ENCODE measurements around the gene VGF.

The VGF gene

GRCh38 chr7:101170617-101171441 lies 5.5 kb upstream of the VGF start:
- no peak for DNase-seq (ENCODE audit: extremely low spot score)
- CTCF ChIA-PET, result interaction anchor here (0.6 to 1.6 kb wide), 4 partner anchors 14 to 1127 kb away, joined by 3 to 11 read pairs (median 4); no protein-coding TSS in a partner anchor
- TF ChIP-seq CTBP1 (IDR thresholded peaks at IDR 0.05; ENCODE audit: borderline replicate concordance) (no peak), L3MBTL2 (conservative IDR thresholded peaks at IDR 0.05) (no peak), PKNOX1 (IDR thresholded peaks at IDR 0.05) (no peak), LEF1 (IDR thresholded peaks at IDR 0.05; ENCODE audit: borderline replicate concordance) (no peak), FOXK2 (IDR thresholded peaks at IDR 0.05) (no peak), SUZ12 (IDR thresholded peaks at IDR 0.05) (no peak), ELF4 (IDR thresholded peaks at IDR 0.05) (no peak), HDGF (IDR thresholded peaks at IDR 0.05; ENCODE audit: borderline replicate concordance) (no peak), NFRKB (IDR thresholded peaks at IDR 0.05) (no peak)
- POLR2A ChIA-PET, result interaction anchor here (0.9 kb wide), 1 partner anchor 12 kb away, joined by 3 read pairs; no protein-coding TSS in a partner anchor

GRCh38 chr7:101169838-101170551 lies 4.6 kb upstream of the VGF start:
- ChIA-PET POLR2A (interaction anchor here (0.9 kb wide), 1 partner anchor 12 kb away, joined by 3 read pairs; no protein-coding TSS in a partner anchor), CTCF (interaction anchor here (0.6 to 1.6 kb wide), 3 partner anchors 14 to 1128 kb away, joined by 4 to 11 read pairs (median 5); no protein-coding TSS in a partner anchor)
- DNase-seq (ENCODE audit: extremely low spot score), result peak; percentile 70
- no peak for TF ChIP-seq L3MBTL2 (conservative IDR thresholded peaks at IDR 0.05)
- TF ChIP-seq PKNOX1 (IDR thresholded peaks at IDR 0.05), result no peak
- no peak for TF ChIP-seq TARDBP (IDR thresholded peaks at IDR 0.05)
- no peak for TF ChIP-seq BHLHE40 (IDR thresholded peaks at IDR 0.05; ENCODE audit: borderline replicate concordance)
- no peak for TF ChIP-seq ZNF384 (IDR thresholded peaks at IDR 0.05)
- TF ChIP-seq FOXM1 (IDR thresholded peaks at IDR 0.05; ENCODE audit: borderline replicate concordance), result no peak
- no peak for TF ChIP-seq FOXK2 (IDR thresholded peaks at IDR 0.05)
- no peak for TF ChIP-seq ARNT (IDR thresholded peaks at IDR 0.05)
- no peak for TF ChIP-seq HDGF (IDR thresholded peaks at IDR 0.05; ENCODE audit: borderline replicate concordance)
- no peak for TF ChIP-seq ELF4 (IDR thresholded peaks at IDR 0.05)
- no peak for TF ChIP-seq LEF1 (IDR thresholded peaks at IDR 0.05; ENCODE audit: borderline replicate concordance)
- no peak for TF ChIP-seq SUZ12 (IDR thresholded peaks at IDR 0.05)
- no peak for TF ChIP-seq SP1 (IDR thresholded peaks at IDR 0.05)
- TF ChIP-seq NFRKB (IDR thresholded peaks at IDR 0.05), result no peak
- no peak for TF ChIP-seq CTBP1 (IDR thresholded peaks at IDR 0.05; ENCODE audit: borderline replicate concordance)
- no peak for TF ChIP-seq FOXA1 (IDR thresholded peaks at IDR 0.05)

- no peak for TF ChIP-seq NFRKB (IDR thresholded peaks at IDR 0.05)
- TF ChIP-seq SUZ12 (IDR thresholded peaks at IDR 0.05), result no peak
- TF ChIP-seq LEF1 (IDR thresholded peaks at IDR 0.05; ENCODE audit: borderline replicate concordance), result no peak
- no peak for TF ChIP-seq SP1 (IDR thresholded peaks at IDR 0.05)
- no peak for TF ChIP-seq ZNF384 (IDR thresholded peaks at IDR 0.05)
- TF ChIP-seq L3MBTL2 (conservative IDR thresholded peaks at IDR 0.05), result no peak
- TF ChIP-seq ELF4 (IDR thresholded peaks at IDR 0.05), result no peak
- no peak for TF ChIP-seq CTBP1 (IDR thresholded peaks at IDR 0.05; ENCODE audit: borderline replicate concordance)
- TF ChIP-seq BHLHE40 (IDR thresholded peaks at IDR 0.05; ENCODE audit: borderline replicate concordance), result no peak
- no peak for TF ChIP-seq ARNT (IDR thresholded peaks at IDR 0.05)
- CTCF ChIA-PET, result interaction anchor here (0.6 to 1.8 kb wide), 2 partner anchors 25 to 324 kb away, joined by 3 to 8 read pairs; no protein-coding TSS in a partner anchor
- no peak for DNase-seq (ENCODE audit: extremely low spot score)
- POLR2A ChIA-PET, result interaction anchor here (1.1 kb wide), 1 partner anchor 281 kb away, joined by 4 read pairs; no protein-coding TSS in a partner anchor
These were observed 3.9 kb upstream of the VGF start for GRCh38 chr7:101169110-101169837.

- no peak for DNase-seq (ENCODE audit: extremely low spot score)
- TF ChIP-seq L3MBTL2 (conservative IDR thresholded peaks at IDR 0.05), result no peak
- ChIA-PET POLR2A (interaction anchor here (1.1 kb wide), 1 partner anchor 280 kb away, joined by 4 read pairs; no protein-coding TSS in a partner anchor), CTCF (interaction anchor here (0.6 to 1.8 kb wide), 3 partner anchors 11 to 325 kb away, joined by 3 to 8 read pairs (median 5); no protein-coding TSS in a partner anchor)
These were observed 3.2 kb upstream of the VGF start for GRCh38 chr7:101168412-101169049.

GRCh38 chr7:101167645-101168411 lies 2.5 kb upstream of the VGF start:
- TF ChIP-seq PKNOX1 (IDR thresholded peaks at IDR 0.05), result no peak
- TF ChIP-seq LEF1 (IDR thresholded peaks at IDR 0.05; ENCODE audit: borderline replicate concordance), result no peak
- TF ChIP-seq ELF4 (IDR thresholded peaks at IDR 0.05), result no peak
- TF ChIP-seq NFRKB (IDR thresholded peaks at IDR 0.05), result no peak
- TF ChIP-seq TARDBP (IDR thresholded peaks at IDR 0.05), result no peak
- TF ChIP-seq ARNT (IDR thresholded peaks at IDR 0.05), result no peak
- TF ChIP-seq HDGF (IDR thresholded peaks at IDR 0.05; ENCODE audit: borderline replicate concordance), result no peak
- no peak for TF ChIP-seq ZNF384 (IDR thresholded peaks at IDR 0.05)
- TF ChIP-seq CTBP1 (IDR thresholded peaks at IDR 0.05; ENCODE audit: borderline replicate concordance), result no peak
- no peak for TF ChIP-seq BHLHE40 (IDR thresholded peaks at IDR 0.05; ENCODE audit: borderline replicate concordance)
- TF ChIP-seq FOXA1 (IDR thresholded peaks at IDR 0.05), result no peak
- no peak for TF ChIP-seq L3MBTL2 (conservative IDR thresholded peaks at IDR 0.05)
- TF ChIP-seq SUZ12 (IDR thresholded peaks at IDR 0.05), result no peak
- TF ChIP-seq SP1 (IDR thresholded peaks at IDR 0.05), result no peak
- no peak for TF ChIP-seq FOXM1 (IDR thresholded peaks at IDR 0.05; ENCODE audit: borderline replicate concordance)
- no peak for TF ChIP-seq FOXK2 (IDR thresholded peaks at IDR 0.05)
- ChIA-PET CTCF (interaction anchor here (0.7 to 1.8 kb wide), 2 partner anchors 10 to 24 kb away, joined by 5 to 8 read pairs; no protein-coding TSS in a partner anchor), POLR2A (interaction anchor here (1.1 kb wide), 1 partner anchor 279 kb away, joined by 4 read pairs; no protein-coding TSS in a partner anchor)
- no peak for DNase-seq (ENCODE audit: extremely low spot score)

All from HEK293T (cell line).